ENCODE measurements around the gene HMCN2. TPM values are rescaled to one million over a fixed set of nuclear protein-coding genes. Genes with fewer than 3 reads are reported as not detected.

Gene HMCN2
- total RNA-seq, 1 experiment from 2014 or later: 5.6 TPM

DNA sequence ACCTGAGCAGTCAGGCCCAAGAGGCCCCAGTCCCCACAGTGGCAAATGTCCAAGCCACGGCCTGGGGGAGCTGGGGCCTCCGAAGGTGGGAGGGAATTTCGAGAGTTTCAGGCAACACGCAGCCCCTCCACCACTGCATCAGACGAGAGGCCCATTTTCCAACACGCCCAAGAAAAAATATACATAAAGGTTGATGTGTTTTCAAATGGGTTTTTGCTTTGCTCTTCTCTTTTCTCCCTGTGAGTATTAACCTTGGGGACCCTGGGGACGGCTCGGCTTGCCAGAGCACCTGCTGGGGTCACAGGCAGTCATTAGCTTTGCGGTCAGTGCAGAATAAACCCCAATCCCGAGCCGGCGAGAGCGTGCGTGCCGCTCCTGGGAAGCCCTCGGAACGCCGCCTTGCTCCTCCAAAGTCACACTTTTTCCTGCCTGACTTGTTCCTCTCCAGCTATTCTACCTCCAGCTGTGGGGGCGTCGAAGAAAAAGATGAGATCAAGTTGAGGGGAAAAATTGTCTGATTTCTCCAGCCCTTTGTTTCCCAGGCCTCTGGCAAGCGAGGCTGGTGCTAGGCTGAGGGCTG, 210.7 kb downstream of the HMCN2 start (continued):
- TF ChIP-seq, protein P1, sequence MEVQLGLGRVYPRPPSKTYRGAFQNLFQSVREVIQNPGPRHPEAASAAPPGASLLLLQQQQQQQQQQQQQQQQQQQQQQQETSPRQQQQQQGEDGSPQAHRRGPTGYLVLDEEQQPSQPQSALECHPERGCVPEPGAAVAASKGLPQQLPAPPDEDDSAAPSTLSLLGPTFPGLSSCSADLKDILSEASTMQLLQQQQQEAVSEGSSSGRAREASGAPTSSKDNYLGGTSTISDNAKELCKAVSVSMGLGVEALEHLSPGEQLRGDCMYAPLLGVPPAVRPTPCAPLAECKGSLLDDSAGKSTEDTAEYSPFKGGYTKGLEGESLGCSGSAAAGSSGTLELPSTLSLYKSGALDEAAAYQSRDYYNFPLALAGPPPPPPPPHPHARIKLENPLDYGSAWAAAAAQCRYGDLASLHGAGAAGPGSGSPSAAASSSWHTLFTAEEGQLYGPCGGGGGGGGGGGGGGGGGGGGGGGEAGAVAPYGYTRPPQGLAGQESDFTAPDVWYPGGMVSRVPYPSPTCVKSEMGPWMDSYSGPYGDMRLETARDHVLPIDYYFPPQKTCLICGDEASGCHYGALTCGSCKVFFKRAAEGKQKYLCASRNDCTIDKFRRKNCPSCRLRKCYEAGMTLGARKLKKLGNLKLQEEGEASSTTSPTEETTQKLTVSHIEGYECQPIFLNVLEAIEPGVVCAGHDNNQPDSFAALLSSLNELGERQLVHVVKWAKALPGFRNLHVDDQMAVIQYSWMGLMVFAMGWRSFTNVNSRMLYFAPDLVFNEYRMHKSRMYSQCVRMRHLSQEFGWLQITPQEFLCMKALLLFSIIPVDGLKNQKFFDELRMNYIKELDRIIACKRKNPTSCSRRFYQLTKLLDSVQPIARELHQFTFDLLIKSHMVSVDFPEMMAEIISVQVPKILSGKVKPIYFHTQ (CRISPR knock-in tag; IDR thresholded peaks at IDR 0.05): no peak
- no peak for TF ChIP-seq MLX (CRISPR knock-in tag; IDR thresholded peaks at IDR 0.05)
- no peak for TF ChIP-seq ZNF532 (CRISPR knock-in tag; IDR thresholded peaks at IDR 0.05; ENCODE audit: borderline replicate concordance)

- POLR2A ChIA-PET: no interaction called here
- no peak for ATAC-seq
- TF ChIP-seq ATF1 (CRISPR knock-in tag; IDR thresholded peaks at IDR 0.05) (no peak), OVOL2 (CRISPR knock-in tag; IDR thresholded peaks at IDR 0.05; ENCODE audit: borderline replicate concordance) (no peak), ZNF532 (CRISPR knock-in tag; IDR thresholded peaks at IDR 0.05; ENCODE audit: borderline replicate concordance) (no peak), PRRX2 (CRISPR knock-in tag; IDR thresholded peaks at IDR 0.05) (no peak), ERG (CRISPR knock-in tag; IDR thresholded peaks at IDR 0.05) (no peak), ZSCAN18 (CRISPR knock-in tag; IDR thresholded peaks at IDR 0.05) (no peak), ZNF423 (CRISPR knock-in tag; IDR thresholded peaks at IDR 0.05) (no peak), JUN (CRISPR knock-in tag; IDR thresholded peaks at IDR 0.05) (no peak), TEAD4 (CRISPR knock-in tag; IDR thresholded peaks at IDR 0.05) (no peak), MYBL2 (CRISPR knock-in tag; IDR thresholded peaks at IDR 0.05) (no peak), NFE2L1 (CRISPR knock-in tag; IDR thresholded peaks at IDR 0.05) (no peak), ZNF232 (CRISPR knock-in tag; IDR thresholded peaks at IDR 0.05) (no peak)
- TF ChIP-seq, protein P2, sequence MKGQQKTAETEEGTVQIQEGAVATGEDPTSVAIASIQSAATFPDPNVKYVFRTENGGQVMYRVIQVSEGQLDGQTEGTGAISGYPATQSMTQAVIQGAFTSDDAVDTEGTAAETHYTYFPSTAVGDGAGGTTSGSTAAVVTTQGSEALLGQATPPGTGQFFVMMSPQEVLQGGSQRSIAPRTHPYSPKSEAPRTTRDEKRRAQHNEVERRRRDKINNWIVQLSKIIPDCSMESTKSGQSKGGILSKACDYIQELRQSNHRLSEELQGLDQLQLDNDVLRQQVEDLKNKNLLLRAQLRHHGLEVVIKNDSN (CRISPR knock-in tag; IDR thresholded peaks at IDR 0.05): no peak
- TF ChIP-seq, protein P1 (CRISPR knock-in tag; IDR thresholded peaks at IDR 0.05): no peak
These were observed 212.0 kb downstream of the HMCN2 start for GRCh38 chr9:130477564-130477963.

More at GRCh38 chr9:130477564-130477963, 212.0 kb downstream of the HMCN2 start:
- no peak for DNase-seq (ENCODE audit: low spot score)
- Mint-ChIP-seq H3K36me3 (no peaks in the 10 kb centered on the region), H3K4me3 (no peak overlapping the region), H3K27me3 (ENCODE audit: low read depth) (no peaks in the 10 kb centered on the region), H3K9me3 (no peaks in the 10 kb centered on the region), H3K27ac (no peak overlapping the region), H3K4me1 (peaks cover 8% of the 10 kb centered on the region)
- CTCF ChIA-PET: no interaction called here

Measured in WTC11 (cell line).